ENCODE results near the gene DYNC2I2.
"Not testable (repeated sequence)": the region's sequence is repeated elsewhere in the genome, so short reads cannot be mapped to it uniquely, and the experiment has no call there.

Gene DYNC2I2

GRCh38 chr9:128657344-128657704, 677 bp upstream of the DYNC2I2 start:
- TF ChIP-seq ZFX (IDR thresholded peaks at IDR 0.05; ENCODE audit: borderline replicate concordance) (no peak), CTCF (IDR thresholded peaks at IDR 0.05) (no peak)

GRCh38 chr9:128654481-128654880, 2.2 kb downstream of the DYNC2I2 start:
- H3K27ac ChIP-seq, result no peak overlapping the region
- no peak for TF ChIP-seq CTCF (IDR thresholded peaks at IDR 0.05)
- TF ChIP-seq ZFX (IDR thresholded peaks at IDR 0.05; ENCODE audit: borderline replicate concordance), result no peak

More at GRCh38 chr9:128657344-128657704, 677 bp upstream of the DYNC2I2 start:
- H3K27ac ChIP-seq, result peak overlapping the region; percentile 98

DNA sequence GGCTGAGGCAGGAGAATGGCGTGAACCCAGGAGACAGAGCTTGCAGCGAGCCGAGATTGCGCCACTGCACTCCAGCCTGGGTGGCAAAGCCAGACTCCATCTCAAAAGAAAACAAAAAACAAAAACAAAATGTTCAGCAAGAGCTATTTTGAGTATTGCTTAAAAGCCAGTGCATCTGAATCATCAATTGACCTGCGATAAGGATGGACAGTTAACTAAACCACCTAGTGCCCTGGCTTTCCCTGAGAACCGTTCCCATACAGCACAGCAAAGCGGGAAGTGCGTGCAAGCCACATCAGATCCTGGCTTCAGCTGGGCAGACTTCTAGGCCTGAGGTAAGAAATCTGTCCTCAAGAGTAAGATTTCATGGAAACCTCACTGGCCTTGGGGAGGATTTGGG, 2.7 kb downstream of the DYNC2I2 start:
- TF ChIP-seq ZFX (IDR thresholded peaks at IDR 0.05; ENCODE audit: borderline replicate concordance), result no peak
- TF ChIP-seq CTCF (IDR thresholded peaks at IDR 0.05), result no peak
- H3K27ac ChIP-seq, result no peak overlapping the region

DNA sequence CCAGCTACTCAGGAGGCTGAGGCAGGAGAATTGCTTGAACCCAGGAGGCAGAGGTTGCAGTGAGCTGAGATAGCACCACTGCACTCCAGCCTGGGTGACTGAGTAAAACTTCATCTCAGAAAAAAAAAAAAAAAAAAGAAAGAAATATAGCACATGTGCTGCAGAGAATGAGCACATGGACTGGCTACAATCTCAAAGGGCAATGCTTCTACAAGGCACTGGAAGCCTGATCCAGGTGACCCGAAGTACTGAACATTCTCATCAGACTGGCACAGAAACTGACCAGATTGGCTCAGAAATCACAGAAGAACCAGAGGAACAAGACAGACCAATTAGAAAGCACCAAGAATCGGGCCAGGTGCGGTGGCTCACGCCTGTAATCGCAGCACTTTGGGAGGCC, 4.8 kb downstream of the DYNC2I2 start:
- H3K27ac ChIP-seq, result no peak overlapping the region
- TF ChIP-seq CTCF (IDR thresholded peaks at IDR 0.05) (no peak), ZFX (IDR thresholded peaks at IDR 0.05; ENCODE audit: borderline replicate concordance) (no peak)

GRCh38 chr9:128648206-128648605, 8.4 kb downstream of the DYNC2I2 start:
- not testable (repeated sequence) for H3K27ac ChIP-seq
- TF ChIP-seq CTCF (IDR thresholded peaks at IDR 0.05), result peak; percentile 35

GRCh38 chr9:128643519-128644300, 12.9 kb downstream of the DYNC2I2 start:
- TF ChIP-seq ZFX (IDR thresholded peaks at IDR 0.05; ENCODE audit: borderline replicate concordance), result no peak
- TF ChIP-seq CTCF (IDR thresholded peaks at IDR 0.05), result no peak
- peak overlapping the region; percentile 31; the same call in 1 of the 2 replicates for H3K27ac ChIP-seq

GRCh38 chr9:128642675-128643245, 13.9 kb downstream of the DYNC2I2 start:
- TF ChIP-seq ZFX (IDR thresholded peaks at IDR 0.05; ENCODE audit: borderline replicate concordance) (no peak), CTCF (IDR thresholded peaks at IDR 0.05) (no peak)
- H3K27ac ChIP-seq, result peak overlapping the region; percentile 31; the same call in 1 of the 2 replicates
